Measurements from ENCODE around the gene F13B.

DNA sequence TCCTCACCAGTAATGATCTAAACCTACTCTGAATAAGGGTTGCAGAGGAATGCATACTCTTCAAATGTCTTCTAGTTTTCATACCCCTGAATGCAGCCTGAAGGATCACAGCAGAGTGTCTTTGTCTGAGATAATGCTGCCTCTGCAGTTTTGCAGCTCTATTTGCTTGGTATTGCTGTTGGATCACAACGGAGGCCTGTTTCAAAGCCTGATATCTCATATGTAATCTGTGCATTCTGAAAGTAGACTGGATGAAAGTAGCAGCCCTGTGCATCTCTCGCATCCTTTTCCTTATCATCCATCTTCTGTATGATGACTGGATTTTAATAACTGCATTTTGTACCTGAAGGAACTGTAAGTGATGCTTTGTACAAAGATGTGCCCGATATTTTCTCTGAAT, 34.9 kb upstream of the F13B start:
- TF ChIP-seq TCF7L2 (IDR thresholded peaks at IDR 0.05; ENCODE audit: borderline replicate concordance, extremely low read depth, insufficient read depth, insufficient read length), result no peak
- TF ChIP-seq, protein P1, sequence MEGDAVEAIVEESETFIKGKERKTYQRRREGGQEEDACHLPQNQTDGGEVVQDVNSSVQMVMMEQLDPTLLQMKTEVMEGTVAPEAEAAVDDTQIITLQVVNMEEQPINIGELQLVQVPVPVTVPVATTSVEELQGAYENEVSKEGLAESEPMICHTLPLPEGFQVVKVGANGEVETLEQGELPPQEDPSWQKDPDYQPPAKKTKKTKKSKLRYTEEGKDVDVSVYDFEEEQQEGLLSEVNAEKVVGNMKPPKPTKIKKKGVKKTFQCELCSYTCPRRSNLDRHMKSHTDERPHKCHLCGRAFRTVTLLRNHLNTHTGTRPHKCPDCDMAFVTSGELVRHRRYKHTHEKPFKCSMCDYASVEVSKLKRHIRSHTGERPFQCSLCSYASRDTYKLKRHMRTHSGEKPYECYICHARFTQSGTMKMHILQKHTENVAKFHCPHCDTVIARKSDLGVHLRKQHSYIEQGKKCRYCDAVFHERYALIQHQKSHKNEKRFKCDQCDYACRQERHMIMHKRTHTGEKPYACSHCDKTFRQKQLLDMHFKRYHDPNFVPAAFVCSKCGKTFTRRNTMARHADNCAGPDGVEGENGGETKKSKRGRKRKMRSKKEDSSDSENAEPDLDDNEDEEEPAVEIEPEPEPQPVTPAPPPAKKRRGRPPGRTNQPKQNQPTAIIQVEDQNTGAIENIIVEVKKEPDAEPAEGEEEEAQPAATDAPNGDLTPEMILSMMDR (IDR thresholded peaks at IDR 0.05 in 2 of 3, conservative IDR thresholded peaks at IDR 0.05 in 1 of 3; ENCODE audit: borderline replicate concordance in 1 of 3, insufficient read depth in 1 of 3, low read depth in 2 of 3, low read length in 2 of 3), result no peak

Measured in HCT116 (cell line).